ENCODE data around the gene FGFR2. TPM values are rescaled to one million over a fixed set of nuclear protein-coding genes. Genes with fewer than 3 reads are reported as not detected.

FGFR2 gene
- total and polyA plus RNA-seq, 9 of the 15 experiments (the other 6 are each of a cell fraction or from before 2014, with no cell fraction given) = 0.20 TPM; not detected in 8

GRCh38 chr10:121466424-121466823 lies 131.8 kb downstream of the FGFR2 start (continued):
- TF ChIP-seq CGGBP1 (CRISPR knock-in tag; IDR thresholded peaks at IDR 0.05) (no peak), TCF15 (CRISPR knock-in tag; IDR thresholded peaks at IDR 0.05) (no peak), ZNF277 (CRISPR knock-in tag; IDR thresholded peaks at IDR 0.05; ENCODE audit: borderline replicate concordance) (no peak), ETV5 (CRISPR knock-in tag; IDR thresholded peaks at IDR 0.05; ENCODE audit: low read depth) (no peak), ZEB2 (IDR thresholded peaks at IDR 0.05) (no peak)

- no peak for TF ChIP-seq HDGF (IDR thresholded peaks at IDR 0.05)
- no peak for TF ChIP-seq ZHX1 (conservative IDR thresholded peaks at IDR 0.05; ENCODE audit: low read length)
- TF ChIP-seq NEUROD1 (IDR thresholded peaks at IDR 0.05; ENCODE audit: borderline replicate concordance, low read depth, low read length, partially characterized antibody) = no peak
- no peak for TF ChIP-seq TARDBP (IDR thresholded peaks at IDR 0.05)
- no peak for TF ChIP-seq HNRNPK (IDR thresholded peaks at IDR 0.05; ENCODE audit: low read depth, low read length, poor library complexity, severe bottlenecking)
- POLR2A ChIA-PET = no interaction called here
- no peaks in the 10 kb centered on the region for H3K79me2 ChIP-seq (ENCODE audit: control insufficient read depth, insufficient read depth, low read length)
- CTCF ChIA-PET (ENCODE audit: low intra/inter-chr PET ratio) = no interaction called here
- ATAC-seq (no peak), DNase-seq (ENCODE audit: extremely low read depth in 1 of 4, low spot score in 3 of 4) (no peak), FAIRE-seq (no peak)
- no peak overlapping the region for H3K9ac ChIP-seq (ENCODE audit: insufficient read depth in 1 of 2, low read depth in 2 of 2, low read length in 2 of 2)
- no peaks in the 10 kb centered on the region for H3K9me1 ChIP-seq (ENCODE audit: control insufficient read depth, insufficient read depth, low read length)
- peaks cover 0 to 9% of the 10 kb centered on the region in 2 experiments; a peak in 2 of 5 replicates for H3K27me3 ChIP-seq (ENCODE audit: control insufficient read depth in 2 of 2, insufficient read depth in 2 of 2, low read length in 2 of 2)
- in situ Hi-C loops (cut with MboI) (no loop called here), intact Hi-C loops (cut with micrococcal nuclease) (no loop called here)
- H3K36me3 ChIP-seq (ENCODE audit: control insufficient read depth, insufficient read depth, low read length) = no peaks in the 10 kb centered on the region
- WGBS (ENCODE audit: insufficient coverage, low coverage, missing lambda C conversion rate) = 0% methylated on average over 11 of the region's 14 CpGs
- H4K20me1 ChIP-seq (replicated peaks; ENCODE audit: control insufficient read depth, insufficient read depth, low read length) = no peaks in the 10 kb centered on the region
- no peak overlapping the region for H3K27ac ChIP-seq (ENCODE audit: extremely low read depth, low read depth, low read length)
- H3K4me2 ChIP-seq (ENCODE audit: insufficient read depth, low read length) = no peak overlapping the region
- H3K9me3 ChIP-seq (replicated peaks; ENCODE audit: control insufficient read depth, insufficient read depth, low read depth, low read length) = no peaks in the 10 kb centered on the region
- no TSS peak for BruUV-seq (replicated peaks)
- H3K4me3 ChIP-seq = no peak overlapping the region
- no peaks in the 10 kb centered on the region for H3K4me1 ChIP-seq (replicated peaks in 1 of 2; ENCODE audit: control insufficient read depth in 2 of 2, insufficient read depth in 2 of 2, low read length in 2 of 2)
- H2AFZ ChIP-seq (ENCODE audit: low read depth, low read length) = no peak overlapping the region
These were observed 133.0 kb downstream of the FGFR2 start for GRCh38 chr10:121465215-121465614.
